GM19025 (cell line): ENCODE data around the gene YWHAE.

Experiments used
- ATAC-seq: cut with Tn5 transposase; IDR thresholded peaks from one replicate; pipeline ENCODE4 v1.9.1; 2021; ENCODE audit warnings: mild to moderate bottlenecking, low read depth, moderate library complexity; ENCODE audit not compliant: unreplicated experiment

Gene YWHAE

GRCh38 chr17:1298606-1299005, 101.4 kb downstream of the YWHAE start:
- ATAC-seq: no peak
